Chondrocyte (in vitro differentiated cells): ENCODE data around the gene APC2. TPM values are rescaled to one million over a fixed set of nuclear protein-coding genes. Genes with fewer than 3 reads are reported as not detected.

Experiments
- DNase-seq: peaks from one replicate; pipeline ENCODE4 v3.0.0; 2021; ENCODE audit warnings: mixed read lengths, low spot score
- H3K27ac Mint-ChIP-seq: one replicate; pipeline ENCODE4 v1.8.0; 2021; ENCODE audit warnings: mild to moderate bottlenecking, moderate library complexity, mixed read lengths; ENCODE audit not compliant: unreplicated experiment
- H3K27me3 Mint-ChIP-seq: 2 replicates; pipeline ENCODE4 v1.8.0; 2021; ENCODE audit warnings: low read depth, mixed read lengths
- H3K36me3 Mint-ChIP-seq: 2 replicates; pipeline ENCODE4 v1.8.0; 2021; ENCODE audit warnings: low read depth, mixed read lengths
- H3K4me1 Mint-ChIP-seq: 2 replicates; pipeline ENCODE4 v1.8.0; 2021; ENCODE audit warnings: low read depth, mild to moderate bottlenecking, mixed read lengths
- H3K4me3 Mint-ChIP-seq: one replicate; pipeline ENCODE4 v1.8.0; 2021; ENCODE audit warnings: mild to moderate bottlenecking, moderate library complexity, mixed read lengths; ENCODE audit not compliant: unreplicated experiment
- H3K9me3 Mint-ChIP-seq: 2 replicates; pipeline ENCODE4 v1.8.0; 2021; ENCODE audit warnings: low read depth, mixed read lengths
- CTCF ChIP-seq: fragments of 200-600 bp; sonication (generic); IDR thresholded peaks from 2 replicates; pipeline ENCODE4 v1.5.0; 2021; ENCODE audit warnings: antibody characterized with exemption, mild to moderate bottlenecking, moderate library complexity
- long read RNA-seq: library from polyadenylated mRNA; stranded (forward); transcript quantifications from one replicate; pipeline ENCODE4 v2.0.0, GENCODE V29; 2021
- total RNA-seq: library from RNA; stranded (reverse); gene quantifications from 3 replicates; pipeline ENCODE4 v1.2.1, GENCODE V29; 2021

Gene APC2
- total RNA-seq = 1.4 to 3.9 TPM (median 3.9 TPM) in 3 replicates
- long read RNA-seq, partial matches to known transcripts = 0 of 5 reads
- long read RNA-seq, other reads (novel, unspliced or antisense) = 5 of 5 reads

GRCh38 chr19:1449467-1450442, at the start of gene APC2:
TSS of gene APC2 (plus strand) at chr19:1450121. CDS start at chr19:1453002, 2,881 bp downstream.
- Mint-ChIP-seq H3K4me3 (peak within 1 kb of the TSS; percentile 60), H3K9me3 (no peaks in the 10 kb centered on the region), H3K36me3 (peaks cover 2% of the 10 kb centered on the region), H3K4me1 (peaks cover 25% of the 10 kb centered on the region), H3K27me3 (peaks cover 22% of the 10 kb centered on the region), H3K27ac (no peak within 1 kb of the TSS)
- TF ChIP-seq CTCF = no peak
- no peak for DNase-seq

GRCh38 chr19:1400281-1401137, 49.4 kb upstream of the APC2 start:
- peak overlapping the region; percentile 69 for H3K4me3 Mint-ChIP-seq
- H3K36me3 Mint-ChIP-seq = no peaks in the 10 kb centered on the region
- H3K27ac Mint-ChIP-seq = peak overlapping the region; percentile 36
- H3K9me3 Mint-ChIP-seq = no peaks in the 10 kb centered on the region
- no peak for TF ChIP-seq CTCF
- H3K27me3 Mint-ChIP-seq = no peaks in the 10 kb centered on the region
- no peak for DNase-seq
- H3K4me1 Mint-ChIP-seq = peaks cover 6% of the 10 kb centered on the region

DNA sequence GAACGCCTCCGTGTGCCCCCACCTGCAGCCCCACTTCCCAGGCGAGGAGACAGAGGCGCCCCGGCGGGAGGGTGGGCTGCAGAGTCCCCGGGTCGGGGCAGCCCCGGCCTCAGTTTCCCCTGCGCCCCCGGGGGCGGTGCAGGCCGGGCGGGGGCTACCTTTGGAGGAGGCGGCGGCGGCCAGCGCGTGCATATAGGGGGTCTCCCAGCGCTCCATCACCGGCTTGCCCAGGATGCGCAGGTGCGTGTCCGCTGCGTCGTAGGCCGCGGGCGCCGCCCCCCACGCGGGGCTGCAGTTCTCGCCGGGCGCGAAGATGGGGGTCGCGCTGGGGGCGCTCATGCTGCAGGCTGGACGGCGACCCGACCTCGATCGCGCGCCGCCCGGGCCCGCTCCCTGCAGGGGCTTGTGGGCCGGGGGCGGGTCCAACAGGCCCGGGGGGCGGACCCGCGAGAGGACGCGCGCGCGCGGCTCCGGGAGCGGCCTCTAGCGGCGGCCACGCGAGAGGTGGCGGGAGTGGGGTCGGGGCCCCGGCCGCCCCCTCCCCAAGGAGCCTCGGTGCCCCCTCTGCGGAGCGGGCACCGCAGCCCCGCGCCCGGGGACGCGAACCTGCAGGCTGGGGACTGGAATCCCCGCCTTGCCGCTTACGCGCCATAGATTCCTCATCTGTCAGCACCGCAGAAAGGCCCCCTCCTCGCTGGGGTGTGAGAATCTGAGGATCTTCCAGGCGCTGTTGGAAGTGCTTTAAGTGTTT, 48.6 kb upstream of the APC2 start, which contains the start of gene GAMT:
Gene GAMT (minus strand): TSS at position 405 of the 751 bp plus-strand sequence. CDS start 66 bp downstream, at position 339.
- Mint-ChIP-seq H3K36me3 (no peaks in the 10 kb centered on the region), H3K27ac (peak within 1 kb of the TSS; percentile 36), H3K27me3 (no peaks in the 10 kb centered on the region), H3K9me3 (no peaks in the 10 kb centered on the region), H3K4me1 (peaks cover 6% of the 10 kb centered on the region), H3K4me3 (peak within 1 kb of the TSS; percentile 69)
- no peak for DNase-seq
- peak; percentile 80 for TF ChIP-seq CTCF

DNA sequence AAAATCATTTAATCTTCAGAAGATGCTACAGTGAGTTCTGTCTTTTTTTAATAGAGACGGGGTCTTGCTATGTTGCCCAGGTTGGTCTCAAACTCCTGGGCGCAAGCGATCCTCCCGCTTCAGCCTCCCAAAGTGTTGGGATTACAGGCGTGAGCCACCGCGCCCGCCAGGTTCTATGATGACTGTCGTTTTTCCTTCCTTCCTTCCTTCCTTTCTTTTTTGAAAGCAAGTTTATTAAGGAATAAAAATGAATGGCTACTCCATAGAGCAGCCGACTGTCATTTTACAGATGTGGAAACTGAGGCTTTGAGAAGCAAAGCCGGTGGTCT, 48.1 kb upstream of the APC2 start:
- Mint-ChIP-seq H3K4me1 (peaks cover 10% of the 10 kb centered on the region), H3K9me3 (no peaks in the 10 kb centered on the region), H3K27me3 (no peaks in the 10 kb centered on the region), H3K36me3 (no peaks in the 10 kb centered on the region), H3K27ac (no peak overlapping the region), H3K4me3 (peak overlapping the region; percentile 52)
- peak; percentile 38 for TF ChIP-seq CTCF
- no peak for DNase-seq
